DOHH2 (cell line): ENCODE measurements around the gene PLG.
"Not testable (repeated sequence)": the region's sequence is repeated elsewhere in the genome, so short reads cannot be mapped to it uniquely, and the experiment has no call there.

ENCODE experiments used
- H3F3A ChIP-seq: fragments of 200-600 bp; sonication (generic), shearing (Covaris generic); 2 replicates; pipeline ENCODE4 v1.6.0; 2016; ENCODE audit warnings: antibody characterized with exemption, mild to moderate bottlenecking; ENCODE audit not compliant: control insufficient read depth, insufficient read depth
- H3K27ac ChIP-seq: fragments of 200-600 bp; sonication (generic); 2 replicates; pipeline ENCODE4 v1.5.1; 2014; ENCODE audit warnings: low read depth, mild to moderate bottlenecking, low read length, moderate library complexity
- H3K27me3 ChIP-seq: fragments of 200-600 bp; sonication (generic); 2 replicates; pipeline ENCODE4 v1.6.1; 2014; ENCODE audit warnings: mild to moderate bottlenecking, low read length, mixed read lengths; ENCODE audit not compliant: control insufficient read depth
- H3K36me3 ChIP-seq: fragments of 200-600 bp; sonication (generic); 2 replicates; pipeline ENCODE4 v1.6.1; 2014; ENCODE audit warnings: mild to moderate bottlenecking, low read length, moderate library complexity, mixed read lengths; ENCODE audit not compliant: control insufficient read depth
- H3K4me1 ChIP-seq: fragments of 200-600 bp; sonication (generic); 2 replicates; pipeline ENCODE4 v1.6.1; 2014; ENCODE audit warnings: mild to moderate bottlenecking, low read length, mixed read lengths; ENCODE audit not compliant: control insufficient read depth
- H3K4me2 ChIP-seq: fragments of 200-600 bp; sonication (generic); 2 replicates; pipeline ENCODE4 v1.6.0; 2014; ENCODE audit warnings: mild to moderate bottlenecking, low read length, moderate library complexity
- H3K4me3 ChIP-seq: fragments of 200-600 bp; sonication (generic); 2 replicates; pipeline ENCODE4 v1.5.1; 2014; ENCODE audit warnings: mild to moderate bottlenecking, low read length, mixed read lengths
- H3K79me2 ChIP-seq: fragments of 200-600 bp; sonication (generic); 2 replicates; pipeline ENCODE4 v1.6.1; 2014; ENCODE audit warnings: mild to moderate bottlenecking, low read length, mixed read lengths; ENCODE audit not compliant: control insufficient read depth
- H3K9me2 ChIP-seq: fragments of 200-600 bp; sonication (generic); replicated peaks from 2 replicates; pipeline ENCODE4 v1.6.1; 2014; ENCODE audit warnings: mild to moderate bottlenecking, low read length, mixed read lengths; ENCODE audit not compliant: control insufficient read depth
- H3K9me3 ChIP-seq: fragments of 200-600 bp; sonication (generic); 2 replicates; pipeline ENCODE4 v1.6.1; 2014; ENCODE audit warnings: antibody characterized with exemption, low read length, mixed read lengths; ENCODE audit not compliant: control insufficient read depth, insufficient read depth
- H4K20me1 ChIP-seq: fragments of 200-600 bp; sonication (generic); 2 replicates; pipeline ENCODE4 v1.6.0; 2014; ENCODE audit warnings: low read depth, mild to moderate bottlenecking, antibody characterized with exemption, low read length, moderate library complexity; ENCODE audit not compliant: control insufficient read depth, insufficient read depth
- CTCF ChIP-seq: fragments of 200-600 bp; sonication (generic); IDR thresholded peaks from one replicate; pipeline ENCODE4 v1.5.1; 2014; ENCODE audit warnings: antibody characterized with exemption, mild to moderate bottlenecking, low read depth, low read length; ENCODE audit not compliant: poor library complexity, severe bottlenecking
- EZH2phosphoT487 ChIP-seq: fragments of 200-600 bp; sonication (generic); IDR thresholded peaks from 2 replicates; pipeline ENCODE4 v1.6.1; 2017; ENCODE audit warnings: borderline replicate concordance, mild to moderate bottlenecking, antibody characterized with exemption, low read length, moderate library complexity, mixed read lengths

Gene PLG

GRCh38 chr6:160701918-160702680 lies at the start of gene PLG:
Gene PLG, plus strand, starts transcription at chr6:160702244. Its CDS starts 61 bp downstream, at chr6:160702305.
- H4K20me1 ChIP-seq, H3K27me3 ChIP-seq, H3K36me3 ChIP-seq, H3K9me2 ChIP-seq, H3K27ac ChIP-seq, H3K9me3 ChIP-seq, H3K79me2 ChIP-seq, H3K4me2 ChIP-seq, H3K4me3 ChIP-seq, H3F3A ChIP-seq, H3K4me1 ChIP-seq: not testable (repeated sequence)

GRCh38 chr6:160659562-160659961 lies 42.5 kb upstream of the PLG start:
- Histone ChIP-seq H3K4me2 (no peak overlapping the region), H3K9me3 (no peaks in the 10 kb centered on the region), H3K27ac (no peak overlapping the region), H3K27me3 (no peaks in the 10 kb centered on the region), H3K4me3 (no peak overlapping the region), H3K36me3 (no peaks in the 10 kb centered on the region), H3K79me2 (no peaks in the 10 kb centered on the region), H3K9me2 (no peaks in the 10 kb centered on the region), H3K4me1 (no peaks in the 10 kb centered on the region), H3F3A (no peaks in the 10 kb centered on the region), H4K20me1 (no peaks in the 10 kb centered on the region)
- TF ChIP-seq CTCF (no peak), EZH2phosphoT487 (no peak)

GRCh38 chr6:160661216-160661615 lies 40.8 kb upstream of the PLG start:
- no peaks in the 10 kb centered on the region for H3F3A ChIP-seq
- TF ChIP-seq CTCF (no peak), EZH2phosphoT487 (no peak)
- H3K9me3 ChIP-seq: no peaks in the 10 kb centered on the region
- H3K4me3 ChIP-seq: no peak overlapping the region
- H3K27me3 ChIP-seq: no peaks in the 10 kb centered on the region
- no peaks in the 10 kb centered on the region for H3K9me2 ChIP-seq
- H4K20me1 ChIP-seq: no peaks in the 10 kb centered on the region
- no peaks in the 10 kb centered on the region for H3K36me3 ChIP-seq
- H3K4me2 ChIP-seq: no peak overlapping the region
- no peak overlapping the region for H3K27ac ChIP-seq
- H3K4me1 ChIP-seq: no peaks in the 10 kb centered on the region
- H3K79me2 ChIP-seq: no peaks in the 10 kb centered on the region

GRCh38 chr6:160662429-160662828 lies 39.6 kb upstream of the PLG start:
- Histone ChIP-seq H3K9me3 (no peaks in the 10 kb centered on the region), H3F3A (no peaks in the 10 kb centered on the region), H4K20me1 (no peaks in the 10 kb centered on the region), H3K36me3 (no peaks in the 10 kb centered on the region), H3K4me2 (no peak overlapping the region), H3K27ac (no peak overlapping the region), H3K27me3 (no peaks in the 10 kb centered on the region), H3K4me3 (no peak overlapping the region), H3K4me1 (no peaks in the 10 kb centered on the region), H3K9me2 (no peaks in the 10 kb centered on the region), H3K79me2 (no peaks in the 10 kb centered on the region)
- no peak for TF ChIP-seq EZH2phosphoT487
- TF ChIP-seq CTCF: no peak
